Pons (tissue), 1 donor: Measurements from ENCODE around the gene TLE5.
"Not testable (repeated sequence)": the region's sequence is repeated elsewhere in the genome, so short reads cannot be mapped to it uniquely, and the experiment has no call there.

Source experiments
- DNase-seq: peaks from one replicate; pipeline ENCODE4 v3.0.0-alpha.2; 2016; ENCODE audit warnings: low spot score

TLE5 gene

GRCh38 chr19:3061182-3062161 is 823 bp downstream of the TLE5 start:
- peak; percentile 25 for DNase-seq

GRCh38 chr19:3060857-3061181 is 1.5 kb downstream of the TLE5 start:
- no peak for DNase-seq

- DNase-seq: no peak
Measured at GRCh38 chr19:3059653-3060052, 2.6 kb downstream of the TLE5 start.

GRCh38 chr19:3058821-3059314 is 3.4 kb downstream of the TLE5 start:
- DNase-seq: no peak

- no peak for DNase-seq
Measured at GRCh38 chr19:3058009-3058820, 4.1 kb downstream of the TLE5 start.

GRCh38 chr19:3057275-3057714 is 5.0 kb downstream of the TLE5 start:
- DNase-seq: peak; percentile 62

- no peak for DNase-seq
Measured at GRCh38 chr19:3056417-3057088, 5.7 kb downstream of the TLE5 start.

GRCh38 chr19:3055741-3056416 is 6.4 kb downstream of the TLE5 start:
- DNase-seq: no peak

- no peak for DNase-seq
Measured at GRCh38 chr19:3054972-3055740, 7.1 kb downstream of the TLE5 start.

GRCh38 chr19:3054265-3054971 is 7.9 kb downstream of the TLE5 start:
- no peak for DNase-seq

- no peak for DNase-seq
Measured at GRCh38 chr19:3053780-3054179, 8.5 kb downstream of the TLE5 start.

- no peak for DNase-seq
Measured at GRCh38 chr19:3053218-3053621, 9.1 kb downstream of the TLE5 start.

GRCh38 chr19:3050016-3050415 is 12.3 kb downstream of the TLE5 start:
- not testable (repeated sequence) for DNase-seq

GRCh38 chr19:3049089-3049488 is 13.2 kb downstream of the TLE5 start:
- DNase-seq: no peak

GRCh38 chr19:3048190-3048533 is 14.1 kb downstream of the TLE5 start:
- DNase-seq: no peak

GRCh38 chr19:3047496-3048189 is 14.7 kb downstream of the TLE5 start:
- DNase-seq: no peak

GRCh38 chr19:3046698-3047495 is 15.4 kb downstream of the TLE5 start:
- no peak for DNase-seq

- DNase-seq: no peak
Measured at GRCh38 chr19:3045885-3046697, 16.2 kb downstream of the TLE5 start.
